VCaP (cell line): ENCODE data around the gene DPPA5.

Experiments used
- H3K27ac ChIP-seq: fragments of 450-650 bp; 2 replicates; pipeline ENCODE4 v1.5.1; 2017
- TF ChIP-seq, protein P1 (sequence below): fragments of 450-650 bp; conservative IDR thresholded peaks from 2 replicates; pipeline ENCODE4 v1.5.1; 2017; ENCODE audit warnings: mild to moderate bottlenecking, moderate library complexity

DPPA5 gene

DNA sequence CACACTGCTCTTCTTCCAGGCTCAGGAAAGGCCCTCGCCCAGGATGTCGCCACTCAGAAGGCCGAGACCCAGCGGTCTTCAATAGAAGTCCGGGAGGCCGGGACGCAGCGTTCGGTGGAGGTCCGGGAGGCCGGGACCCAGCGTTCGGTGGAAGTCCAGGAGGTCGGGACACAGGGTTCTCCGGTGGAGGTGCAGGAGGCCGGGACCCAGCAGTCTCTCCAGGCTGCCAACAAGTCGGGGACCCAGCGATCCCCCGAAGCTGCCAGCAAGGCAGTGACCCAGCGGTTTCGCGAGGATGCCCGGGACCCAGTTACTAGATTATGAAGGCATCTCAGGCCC, 9.4 kb upstream of the DPPA5 start:
- H3K27ac ChIP-seq: no peak overlapping the region
- TF ChIP-seq, protein P1, sequence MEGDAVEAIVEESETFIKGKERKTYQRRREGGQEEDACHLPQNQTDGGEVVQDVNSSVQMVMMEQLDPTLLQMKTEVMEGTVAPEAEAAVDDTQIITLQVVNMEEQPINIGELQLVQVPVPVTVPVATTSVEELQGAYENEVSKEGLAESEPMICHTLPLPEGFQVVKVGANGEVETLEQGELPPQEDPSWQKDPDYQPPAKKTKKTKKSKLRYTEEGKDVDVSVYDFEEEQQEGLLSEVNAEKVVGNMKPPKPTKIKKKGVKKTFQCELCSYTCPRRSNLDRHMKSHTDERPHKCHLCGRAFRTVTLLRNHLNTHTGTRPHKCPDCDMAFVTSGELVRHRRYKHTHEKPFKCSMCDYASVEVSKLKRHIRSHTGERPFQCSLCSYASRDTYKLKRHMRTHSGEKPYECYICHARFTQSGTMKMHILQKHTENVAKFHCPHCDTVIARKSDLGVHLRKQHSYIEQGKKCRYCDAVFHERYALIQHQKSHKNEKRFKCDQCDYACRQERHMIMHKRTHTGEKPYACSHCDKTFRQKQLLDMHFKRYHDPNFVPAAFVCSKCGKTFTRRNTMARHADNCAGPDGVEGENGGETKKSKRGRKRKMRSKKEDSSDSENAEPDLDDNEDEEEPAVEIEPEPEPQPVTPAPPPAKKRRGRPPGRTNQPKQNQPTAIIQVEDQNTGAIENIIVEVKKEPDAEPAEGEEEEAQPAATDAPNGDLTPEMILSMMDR: no peak

DNA sequence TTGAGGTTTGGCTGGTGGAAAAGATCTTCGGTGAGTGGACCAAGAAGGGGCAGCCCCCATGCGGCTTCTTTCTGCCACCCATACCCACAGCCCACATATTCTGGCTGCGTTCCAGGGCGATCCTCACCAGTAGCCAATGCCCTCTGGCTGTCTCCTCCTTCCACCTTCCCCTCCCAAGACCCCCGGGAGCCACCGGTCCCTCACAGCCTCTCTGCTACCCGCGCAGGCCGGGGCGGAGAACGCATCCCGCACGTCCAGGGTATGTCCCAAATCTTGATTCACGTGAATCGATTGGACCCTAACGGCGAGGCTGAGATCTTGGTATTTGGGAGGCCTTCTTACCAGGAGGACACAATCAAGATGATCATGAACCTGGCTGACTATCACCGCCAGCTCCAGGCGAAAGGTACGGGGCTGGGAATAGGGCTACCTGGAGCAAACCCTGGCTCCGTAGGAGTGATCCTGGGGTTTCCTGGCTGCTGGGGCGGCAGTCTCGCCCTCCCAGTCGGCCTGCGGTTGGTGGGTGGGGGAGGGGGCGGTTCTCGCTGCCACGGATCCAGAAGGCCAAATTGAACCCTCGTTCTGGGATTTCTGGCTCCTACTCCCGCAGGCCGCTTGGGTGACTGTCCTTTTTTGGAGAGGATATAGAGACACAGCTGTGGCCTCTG, 8.9 kb upstream of the DPPA5 start:
- no peak overlapping the region for H3K27ac ChIP-seq
- TF ChIP-seq, protein P1: no peak

DNA sequence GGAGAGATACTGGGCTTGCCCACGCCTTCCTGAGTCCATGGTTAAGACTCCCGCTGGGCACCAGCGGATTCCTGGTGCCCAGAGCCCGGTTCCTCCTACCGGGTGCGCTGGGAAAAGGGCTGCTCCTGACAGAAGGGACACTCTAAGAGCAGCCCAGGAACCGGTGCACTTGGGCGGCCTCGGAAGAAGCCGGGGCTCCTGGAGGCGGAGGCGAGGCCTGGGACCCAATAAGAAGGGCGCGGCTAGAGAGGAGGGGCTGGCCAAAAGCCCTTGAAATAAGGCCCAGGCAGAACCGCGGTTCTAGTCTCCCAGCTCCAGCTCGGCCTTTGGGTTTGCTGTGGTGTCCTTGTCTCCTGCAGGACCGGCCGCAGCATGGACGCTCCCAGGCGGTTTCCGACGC, 8.3 kb upstream of the DPPA5 start, which contains the start of gene KHDC3L:
KHDC3L (plus strand) TSS at position 301 of the 400 bp plus-strand sequence; CDS start at position 373, 72 bp downstream.
- TF ChIP-seq, protein P1: no peak
- no peak within 1 kb of the TSS for H3K27ac ChIP-seq

DNA sequence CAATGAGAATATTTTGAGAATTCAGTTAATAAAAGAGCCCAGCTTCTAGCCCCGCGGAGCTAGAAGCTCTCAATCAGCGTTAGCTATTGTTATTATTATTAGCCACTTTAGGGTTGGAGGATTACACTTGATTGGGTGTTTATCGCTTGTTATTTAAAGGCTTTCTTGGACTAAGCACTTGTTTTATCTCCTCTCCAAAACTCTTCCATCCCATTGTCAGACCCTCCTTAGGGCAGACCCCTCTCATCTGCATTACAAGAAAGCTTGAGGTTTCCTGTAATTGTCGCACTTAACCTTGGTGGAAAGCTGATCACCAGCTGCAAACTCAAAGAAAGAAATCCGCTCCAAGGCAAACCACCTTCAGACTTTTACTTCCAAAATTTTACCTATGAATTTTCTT, 4.8 kb downstream of the DPPA5 start:
- TF ChIP-seq, protein P1: no peak
- no peak overlapping the region for H3K27ac ChIP-seq

DNA sequence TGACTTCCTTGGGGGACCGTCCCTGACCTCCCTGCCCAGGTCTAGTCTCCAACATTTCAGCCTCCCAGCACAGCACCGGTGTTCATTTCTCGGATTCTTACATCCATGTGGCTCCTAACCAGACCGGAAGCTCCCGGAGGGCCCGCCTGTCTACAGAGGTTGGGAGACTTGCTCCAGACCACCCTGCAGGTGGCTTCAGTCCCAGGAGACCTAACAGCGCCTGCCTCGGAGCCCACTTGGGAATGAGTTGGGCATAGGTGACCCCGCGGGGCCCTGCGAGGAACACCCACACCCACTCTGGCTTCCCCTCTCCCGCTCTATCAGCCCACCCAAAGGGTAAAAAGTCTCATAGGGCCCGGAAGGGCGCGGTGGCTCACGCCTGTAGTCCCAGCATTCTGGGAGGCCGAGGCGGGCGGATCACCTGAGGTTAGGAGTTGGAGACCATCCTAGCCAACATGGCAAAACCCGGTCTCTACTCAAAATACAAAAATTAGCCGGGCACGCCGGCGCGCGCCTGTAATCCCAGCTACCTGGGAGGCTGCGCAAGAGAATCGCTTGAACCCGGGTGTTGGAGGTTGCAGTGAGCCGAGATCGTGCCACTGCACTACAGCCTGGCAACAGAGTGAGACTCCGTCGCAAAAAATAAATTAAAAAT, 5.4 kb downstream of the DPPA5 start:
- TF ChIP-seq, protein P1: no peak
- H3K27ac ChIP-seq: no peak overlapping the region

DNA sequence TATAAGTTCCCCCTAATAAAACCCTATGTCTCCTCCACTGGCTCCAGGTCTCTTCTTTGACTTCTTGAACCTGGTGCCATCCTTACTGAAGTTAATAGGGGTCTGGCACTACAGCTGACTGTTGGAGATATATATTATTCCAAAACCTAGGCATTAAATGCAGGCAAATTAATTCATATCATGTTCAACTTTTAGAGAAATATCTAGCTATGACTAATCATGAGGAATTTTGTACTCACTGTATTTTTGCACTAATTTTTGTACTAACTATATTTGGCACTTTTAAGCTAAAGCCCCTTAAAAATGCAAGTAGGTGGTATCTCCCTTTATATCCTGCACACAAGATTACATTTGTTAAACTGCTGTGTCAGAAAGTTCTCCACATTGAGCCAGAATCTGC, 10.9 kb downstream of the DPPA5 start:
- TF ChIP-seq, protein P1: no peak

DNA sequence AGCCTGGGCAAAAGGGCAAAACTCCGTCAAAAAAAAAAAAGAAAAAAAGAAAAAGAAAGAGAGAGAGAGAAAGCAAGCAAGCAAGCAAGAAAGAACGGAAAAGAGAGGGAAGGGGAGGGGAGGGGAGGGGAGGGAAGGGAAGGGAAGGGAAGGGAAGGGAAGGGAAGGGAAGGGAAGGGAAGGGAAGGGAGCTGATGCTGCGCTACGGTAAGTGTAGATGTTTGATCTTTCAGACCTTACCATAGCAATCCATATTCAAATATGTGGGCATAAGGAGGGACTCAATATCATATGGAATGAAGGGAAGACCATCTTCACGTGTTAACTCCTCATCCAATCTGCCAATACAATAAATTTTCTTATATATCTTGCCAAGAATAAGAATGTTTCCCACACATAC, 11.9 kb downstream of the DPPA5 start:
- no peak overlapping the region for H3K27ac ChIP-seq
- TF ChIP-seq, protein P1: no peak

More for the DNA sequence above, 10.9 kb downstream of the DPPA5 start:
- no peak overlapping the region for H3K27ac ChIP-seq
